Kidney tubule cell (primary cell): ENCODE data around the gene DPCD.

Experiments used
- DNase-seq: peaks from one replicate; pipeline ENCODE4 v3.0.0-alpha.2; 2018; ENCODE audit warnings: low spot score

The DPCD gene

DNA sequence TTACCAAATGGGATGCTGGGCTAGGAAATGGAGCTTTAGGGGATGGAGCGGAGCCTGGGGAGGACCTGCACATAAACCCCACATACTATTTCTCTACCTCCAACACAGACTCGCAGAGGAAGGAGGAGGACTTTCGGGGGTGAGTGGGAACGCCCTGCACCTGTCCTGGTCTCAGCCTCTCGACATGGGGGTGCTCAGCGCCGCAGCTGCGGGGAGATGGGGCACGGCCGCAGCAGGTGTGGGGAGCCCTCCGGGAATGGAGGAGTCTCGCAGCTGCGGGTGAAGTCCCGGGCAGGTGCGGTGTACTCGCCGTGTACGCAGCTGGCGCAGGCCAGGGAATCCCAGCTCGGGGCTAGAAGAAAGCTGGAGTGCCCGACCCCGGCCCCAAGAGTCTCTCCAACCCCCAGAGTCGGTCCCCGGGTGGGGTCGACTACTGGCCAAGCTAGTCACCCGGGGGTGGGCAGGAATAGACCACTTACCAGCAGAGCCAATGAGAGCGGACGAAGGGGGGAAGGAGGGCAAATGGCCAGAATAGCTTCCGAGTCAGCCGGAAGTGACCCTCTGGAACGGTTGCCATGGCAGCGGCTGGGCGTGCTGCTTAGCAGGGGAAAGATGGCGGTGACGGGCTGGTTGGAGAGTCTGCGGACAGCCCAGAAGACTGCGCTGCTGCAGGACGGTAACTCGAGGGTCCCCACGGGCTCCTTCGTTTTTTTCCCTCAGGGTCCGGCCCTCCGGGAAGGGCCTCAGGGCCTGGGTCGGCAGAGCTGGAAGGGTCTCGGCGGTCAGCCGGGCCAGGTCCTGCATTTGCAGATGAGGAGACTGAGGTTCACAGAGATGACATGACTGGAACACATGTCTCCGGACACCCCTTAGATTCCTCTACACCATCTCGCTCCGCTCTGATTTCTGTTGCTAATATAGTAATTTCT lies at the start of gene DPCD, which contains the start of gene POLL:
Gene DPCD, plus strand, starts transcription at position 597 of the 929 bp plus-strand sequence. Its CDS starts 16 bp downstream, at position 613.
Gene POLL, minus strand, starts transcription at position 533 of the 929 bp plus-strand sequence. CDS start 897 bp downstream, outside the sequence.
- peak; percentile 93 for DNase-seq

DNA sequence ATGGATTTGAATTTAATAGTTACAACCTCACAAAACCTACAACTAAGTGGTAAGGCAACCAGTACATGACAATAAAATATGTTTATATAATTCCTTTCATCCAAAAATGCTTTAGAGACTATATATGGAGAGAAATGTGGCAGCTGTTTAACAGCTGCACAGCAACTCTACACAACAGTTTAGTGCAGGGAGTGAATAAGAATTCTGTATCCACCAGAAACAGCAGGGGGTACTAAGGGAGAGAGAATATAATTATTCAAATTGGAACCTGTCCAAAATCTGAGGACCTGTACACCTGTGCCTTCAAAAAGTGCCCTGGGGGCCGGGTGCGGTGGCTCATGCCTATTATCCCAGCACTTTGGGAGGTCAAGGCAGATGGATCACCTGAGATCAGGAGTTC lies 49.7 kb upstream of the DPCD start:
- no peak for DNase-seq

DNA sequence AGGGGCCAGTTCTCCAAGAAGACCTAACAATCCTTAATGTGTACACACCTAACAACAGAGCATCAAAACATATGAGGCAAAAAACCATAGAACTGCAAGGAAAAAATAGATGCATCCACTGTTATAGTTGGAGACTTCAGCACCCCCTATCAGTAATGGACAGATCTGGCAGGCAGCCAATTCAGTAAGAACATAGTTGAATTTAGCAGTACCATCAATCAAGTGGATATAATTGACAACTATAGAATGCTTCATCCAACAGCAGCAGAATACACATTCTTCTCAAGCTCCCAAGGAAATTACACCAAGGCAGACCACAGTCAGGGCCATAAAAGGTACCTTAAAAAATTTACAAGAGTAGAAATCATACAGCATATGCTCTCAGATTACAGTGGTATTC lies 42.2 kb upstream of the DPCD start:
- DNase-seq: no peak

DNA sequence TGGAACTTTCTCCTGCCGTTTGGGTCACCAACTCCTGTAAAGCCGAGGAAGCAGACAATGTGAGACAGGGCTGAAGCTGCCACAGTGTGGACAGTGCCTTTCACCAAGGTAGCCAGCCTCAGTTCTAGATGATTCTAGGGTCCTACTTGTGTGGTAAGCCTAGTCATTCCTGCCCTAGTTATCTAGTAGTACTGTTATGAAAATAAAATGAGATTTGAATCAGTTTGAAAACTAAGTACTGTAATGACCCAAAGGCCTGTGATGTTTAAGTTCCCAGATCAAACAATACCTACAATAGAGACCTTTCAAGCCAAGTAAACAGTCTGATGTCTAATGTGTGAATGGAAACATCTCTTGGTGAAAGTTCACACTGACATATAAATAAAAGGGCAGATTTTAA lies 37.2 kb upstream of the DPCD start:
- no peak for DNase-seq

DNA sequence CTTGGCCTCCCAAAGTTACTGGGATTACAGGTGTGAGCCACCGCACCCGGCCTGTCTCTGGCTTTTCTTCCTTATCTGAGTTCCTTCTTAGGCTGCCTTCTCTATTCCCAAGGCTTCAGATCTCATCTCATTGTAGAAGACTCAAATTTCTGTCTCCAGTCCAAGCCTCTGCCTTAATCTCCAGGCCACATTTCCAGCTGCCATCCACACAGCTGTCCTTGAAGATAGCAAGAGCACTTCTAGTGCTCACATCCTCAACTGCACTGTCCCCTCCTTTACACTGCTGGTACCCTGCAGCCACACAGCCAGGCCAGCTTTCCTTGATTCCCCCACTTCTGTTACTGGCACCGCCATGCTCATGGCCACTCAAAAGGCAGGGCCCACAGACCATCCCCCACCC lies 35.7 kb upstream of the DPCD start:
- no peak for DNase-seq

DNA sequence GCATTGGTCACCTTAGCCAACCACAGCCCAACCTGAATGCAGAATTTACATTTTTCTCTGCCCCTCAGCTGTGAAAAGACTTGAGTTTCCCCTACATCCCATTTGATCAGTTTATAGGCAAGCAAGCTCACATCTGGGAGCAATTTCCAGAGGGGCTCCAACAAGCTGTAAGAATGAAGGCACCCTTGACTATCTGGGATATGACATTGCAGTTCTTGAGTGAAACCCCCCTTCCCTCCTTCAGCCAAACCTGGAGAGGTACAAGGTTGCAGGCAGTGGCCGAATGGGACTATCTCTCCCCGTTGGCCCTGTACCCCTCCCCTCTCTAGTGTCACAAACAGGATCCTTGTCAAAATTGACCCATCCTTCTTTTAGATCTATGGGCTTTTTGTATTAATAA lies 30.6 kb upstream of the DPCD start:
- no peak for DNase-seq

DNA sequence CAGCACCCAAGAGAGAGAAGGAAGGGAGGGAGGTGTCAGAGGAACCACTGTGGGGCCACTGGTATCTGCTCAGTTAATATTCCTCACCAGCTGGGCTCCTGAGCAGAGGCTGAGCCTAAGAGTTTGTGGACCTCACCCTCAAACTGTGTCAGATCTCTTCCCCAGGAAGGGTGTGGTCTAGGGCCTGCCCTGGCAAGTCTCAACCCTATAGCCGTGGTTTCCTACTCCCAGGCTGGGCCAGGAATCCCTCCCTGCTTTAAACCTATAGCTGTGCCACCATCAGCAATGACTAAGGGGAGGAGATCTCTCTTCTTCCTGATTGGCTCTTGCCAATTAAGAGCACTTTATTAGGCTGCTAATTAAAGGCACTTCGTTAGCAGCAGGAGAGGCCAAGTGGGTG lies 29.9 kb upstream of the DPCD start:
- no peak for DNase-seq

DNA sequence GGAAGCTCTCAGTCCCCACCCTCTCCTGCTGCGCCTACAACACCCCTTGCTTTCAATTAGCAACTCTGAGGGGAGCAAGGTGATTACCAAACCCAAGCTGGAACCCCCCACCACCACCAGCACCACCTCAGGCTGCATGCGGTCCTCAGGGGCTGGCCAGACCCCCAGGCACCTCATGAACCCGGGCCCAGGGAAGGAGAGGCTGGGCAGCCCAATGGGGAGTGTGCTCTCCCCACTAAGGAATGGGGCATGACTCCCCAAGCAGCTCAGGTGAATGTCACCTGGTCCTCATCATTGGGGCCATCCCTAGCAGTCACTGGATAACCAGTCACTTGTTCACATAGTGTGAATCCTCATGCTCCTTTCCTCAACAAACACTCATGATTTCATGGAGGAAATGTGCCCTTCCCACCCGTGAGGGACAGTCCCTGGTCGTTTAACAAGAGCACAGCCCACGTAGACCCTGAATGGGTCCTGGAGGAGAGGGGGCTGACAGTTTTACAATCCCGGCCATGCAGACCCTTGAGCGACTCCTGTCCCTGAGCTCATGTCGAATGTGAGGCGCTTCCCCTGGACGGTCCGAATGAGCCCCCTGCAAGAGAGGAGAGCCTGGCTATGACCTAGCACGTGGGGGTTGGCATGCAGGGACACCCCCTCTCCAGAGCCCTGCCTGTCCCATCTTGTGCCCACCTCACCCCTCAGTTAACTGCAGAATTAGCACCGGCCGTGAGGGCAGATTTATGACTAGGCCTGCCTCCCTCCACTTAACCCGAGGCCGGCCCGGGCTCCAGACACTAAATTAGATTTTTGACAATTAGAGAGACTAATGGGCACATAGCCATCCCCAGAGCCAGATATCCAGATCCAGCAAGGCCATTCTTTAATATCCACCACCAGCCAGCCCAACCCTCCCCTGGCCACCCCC lies 29.2 kb upstream of the DPCD start:
- no peak for DNase-seq

DNA sequence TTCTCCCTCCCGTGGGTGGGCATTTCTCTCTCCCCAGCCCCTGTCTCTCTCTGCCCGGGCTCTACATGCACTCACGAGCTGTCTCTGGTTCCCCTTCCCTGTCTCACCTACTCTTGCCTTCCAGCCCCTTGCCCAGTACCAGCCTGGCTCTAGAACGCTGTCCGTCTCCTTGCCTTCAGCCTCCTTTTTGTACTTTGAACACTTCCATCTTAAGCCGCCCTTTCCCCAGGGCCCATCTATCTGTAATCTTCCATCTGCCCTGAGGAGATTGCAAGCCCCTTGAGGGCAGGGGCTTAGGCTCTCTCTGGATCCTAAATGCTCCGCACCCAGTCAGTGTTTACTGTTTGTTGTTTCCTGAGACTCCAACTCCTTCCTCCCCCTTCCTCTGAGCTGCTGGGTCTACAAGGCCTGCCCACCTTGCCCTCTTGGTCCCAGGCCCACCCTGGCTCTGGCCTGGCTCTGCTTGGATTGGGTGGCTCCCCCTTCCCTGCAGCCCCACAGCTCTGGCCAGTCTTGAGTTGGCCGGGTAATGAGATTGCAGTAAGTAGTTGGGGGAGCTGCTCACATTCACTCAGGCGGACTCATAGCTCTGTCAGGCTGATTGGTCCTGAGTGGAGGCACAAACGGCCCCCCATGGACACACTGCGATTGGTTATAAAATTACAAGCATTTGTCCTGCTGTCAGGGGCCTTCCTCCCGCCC lies 28.4 kb upstream of the DPCD start:
- DNase-seq: no peak

DNA sequence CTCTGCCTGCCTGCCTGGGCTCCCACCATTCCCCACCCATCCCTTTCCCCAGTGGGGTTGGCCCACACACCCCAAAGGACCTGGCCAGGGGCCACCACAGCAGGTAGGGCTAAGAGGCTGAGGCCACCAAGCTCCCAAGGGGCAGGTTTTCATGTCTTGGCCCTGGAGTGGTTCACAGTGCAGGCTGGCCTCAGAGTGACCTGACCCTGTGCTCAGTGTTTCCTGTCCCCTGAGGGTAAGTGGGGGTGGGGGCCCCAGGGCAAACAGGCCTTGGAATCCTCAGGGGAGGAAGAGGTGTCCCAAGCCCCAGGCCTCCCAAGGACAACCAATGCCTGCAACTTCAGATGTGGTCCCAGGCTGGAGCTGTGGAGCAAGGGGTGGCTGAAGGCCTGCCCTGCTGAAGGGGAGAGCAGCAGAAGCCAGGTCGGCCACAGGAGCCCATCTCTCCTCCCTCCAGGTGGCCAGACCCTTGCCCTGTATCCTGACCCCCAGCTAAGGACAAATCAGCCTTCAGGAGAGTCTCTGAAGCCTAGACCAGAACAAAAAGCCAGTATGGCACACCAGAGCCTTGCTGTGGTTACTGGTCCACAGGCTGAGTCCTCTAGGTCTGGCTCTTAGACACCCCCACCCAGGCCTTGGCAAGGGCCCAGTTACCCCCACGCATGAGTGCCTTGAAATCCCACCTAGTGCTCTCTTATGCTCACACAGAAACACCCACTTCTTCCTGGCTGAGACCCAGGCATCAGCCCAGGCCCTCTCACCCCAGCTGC lies 27.6 kb upstream of the DPCD start:
- no peak for DNase-seq

DNA sequence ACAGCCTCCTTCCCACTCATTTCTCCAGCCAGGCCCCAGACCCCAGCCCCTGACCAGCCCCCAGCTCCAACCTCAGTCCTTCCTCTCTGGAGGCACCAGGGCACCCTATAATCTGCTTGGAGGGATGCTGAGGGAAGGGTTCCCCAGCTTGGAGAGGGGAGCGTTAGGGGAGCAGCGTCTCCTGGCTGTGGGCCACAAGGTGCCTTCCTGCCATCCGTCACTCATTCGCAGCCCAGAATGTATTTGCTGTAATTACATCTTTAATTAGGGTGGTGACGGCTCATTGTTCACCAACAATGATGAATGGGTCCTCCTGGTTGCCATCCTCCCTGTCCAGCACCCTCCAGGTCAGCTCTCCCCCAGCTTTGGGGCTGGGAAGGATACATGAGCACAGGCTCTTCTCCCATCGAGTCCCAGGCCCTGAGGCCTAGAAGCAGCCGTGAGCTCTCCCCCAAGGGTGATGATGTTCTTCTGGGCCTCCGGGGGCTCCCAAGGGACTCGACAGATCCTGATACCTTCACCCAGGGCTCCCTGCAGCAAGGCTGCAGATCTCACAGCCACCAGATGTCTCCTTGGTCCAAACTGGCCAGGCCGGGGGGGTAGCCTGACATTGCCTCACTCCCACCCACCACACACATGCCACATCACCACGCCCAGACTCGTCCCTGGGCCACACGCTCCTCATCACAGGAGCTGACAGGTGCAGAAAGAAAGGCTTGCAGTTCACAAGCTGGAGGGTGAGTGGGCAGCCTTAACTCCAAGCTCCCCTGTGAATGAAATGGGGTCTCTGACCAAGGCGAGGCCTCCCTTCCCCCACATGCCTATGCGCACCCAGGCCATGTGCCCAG lies 26.8 kb upstream of the DPCD start:
- no peak for DNase-seq

DNA sequence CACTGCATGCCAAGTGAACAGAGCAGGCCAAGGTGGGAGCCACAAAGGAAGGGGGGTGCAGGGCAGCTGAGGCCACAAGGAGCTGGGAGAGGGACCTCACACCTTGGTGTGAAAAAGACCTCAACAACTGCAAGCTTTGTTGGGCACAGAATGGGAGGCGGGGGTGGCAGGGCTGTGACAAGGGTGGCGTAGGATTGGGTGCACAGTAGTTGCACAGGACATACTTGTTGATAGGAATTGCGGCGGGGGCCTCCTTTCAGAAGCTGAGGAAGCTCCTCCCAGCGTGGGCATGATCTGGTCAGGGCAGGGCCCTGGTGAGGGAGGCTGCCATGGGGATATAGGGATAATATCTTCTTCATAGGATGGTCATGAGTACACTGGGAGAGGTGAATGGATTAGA lies 25.9 kb upstream of the DPCD start:
- DNase-seq: no peak

DNA sequence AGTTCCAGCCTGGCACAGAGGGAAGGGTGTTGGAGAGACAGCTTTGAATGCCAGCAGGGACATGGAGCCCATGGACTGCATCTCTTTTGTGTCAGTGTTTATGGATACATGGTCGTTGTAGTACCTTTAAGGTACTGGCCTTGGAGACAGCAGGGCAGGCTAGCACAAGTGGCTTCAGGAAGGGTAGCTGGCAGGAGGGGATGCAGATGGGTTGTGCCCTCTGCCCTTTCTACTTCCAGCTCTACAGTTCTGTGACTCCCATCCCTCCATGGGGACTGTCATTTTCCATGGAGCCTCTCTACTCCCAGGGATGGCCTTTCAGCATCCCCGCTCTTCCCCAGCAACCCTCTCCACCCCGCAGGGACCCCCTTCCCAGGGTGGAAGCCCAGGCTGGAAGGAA lies 25.1 kb upstream of the DPCD start:
- no peak for DNase-seq

DNA sequence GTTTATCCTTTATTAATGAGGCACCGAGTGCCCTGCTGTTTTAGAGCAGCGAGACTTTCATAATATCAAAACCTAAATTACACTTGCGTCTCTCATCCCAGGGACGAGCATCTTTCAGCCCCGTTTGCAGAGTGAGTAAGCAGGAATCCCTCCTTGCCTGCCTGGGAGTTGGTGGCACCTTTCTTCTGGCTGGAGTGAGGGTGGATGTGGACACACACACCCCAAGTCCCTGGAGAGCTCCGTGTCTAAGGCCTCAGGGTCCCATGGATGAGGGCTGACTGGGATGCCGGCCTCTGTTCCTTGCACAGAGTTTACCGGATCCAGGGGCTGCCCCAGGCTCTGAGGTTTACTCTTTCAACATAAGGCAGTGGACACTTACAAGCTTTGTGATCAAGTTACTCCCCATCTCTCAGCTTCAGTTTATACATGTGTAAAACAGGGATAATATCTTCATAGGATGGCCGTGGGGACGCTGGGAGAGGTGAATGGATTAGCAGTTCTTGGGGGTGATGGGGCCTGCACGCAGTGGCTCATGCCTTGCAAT lies 24.6 kb upstream of the DPCD start:
- DNase-seq: no peak

DNA sequence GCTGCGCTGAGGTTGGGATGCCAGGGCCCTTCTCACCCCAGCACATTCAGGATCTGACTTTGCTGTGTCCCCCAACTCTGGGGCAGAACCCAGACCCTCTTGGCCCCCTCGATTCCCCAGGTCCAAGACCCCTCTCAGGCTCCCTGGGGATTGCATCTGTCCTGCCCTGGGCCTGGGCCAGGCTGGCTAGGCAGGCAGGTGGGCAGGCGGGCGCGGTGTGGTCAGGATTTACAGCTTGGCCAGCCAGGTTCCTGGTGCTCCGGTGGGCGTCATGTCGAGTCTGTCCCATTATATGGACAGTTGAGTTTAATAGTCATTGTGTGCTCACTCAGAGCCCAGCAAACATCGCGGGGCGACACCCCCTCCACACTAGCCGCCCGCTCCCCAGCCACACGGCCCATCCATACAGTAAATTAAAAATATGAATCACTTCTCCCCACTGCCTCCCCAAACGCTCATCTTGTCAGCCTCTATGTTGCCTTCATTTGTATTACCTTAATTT lies 23.6 kb upstream of the DPCD start:
- DNase-seq: no peak

DNA sequence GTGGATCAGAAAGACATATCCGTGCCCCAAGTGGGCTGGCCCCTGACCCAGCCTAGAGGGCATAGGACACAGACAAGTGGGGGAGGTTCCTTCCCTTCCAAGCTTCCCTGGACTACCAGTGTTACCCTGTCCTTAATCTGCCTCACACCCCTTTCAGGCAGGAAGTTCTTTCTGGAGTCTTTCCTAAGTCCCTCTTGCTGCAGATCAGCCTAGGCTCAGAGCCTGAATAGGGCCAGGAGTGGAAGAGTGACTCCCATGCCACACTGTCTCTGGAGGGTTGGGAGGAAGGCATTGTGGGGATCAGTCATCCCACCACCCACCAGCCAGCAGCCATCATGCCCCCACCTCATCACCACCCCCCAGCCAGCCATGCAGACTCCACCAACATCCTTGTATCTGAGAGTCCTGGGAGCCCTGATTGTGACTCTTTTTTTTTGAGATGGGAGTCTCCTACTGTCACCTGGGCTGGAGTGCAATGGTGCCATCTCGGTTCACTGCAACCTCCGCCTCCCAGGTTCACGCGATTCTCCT lies 22.7 kb upstream of the DPCD start:
- no peak for DNase-seq

DNA sequence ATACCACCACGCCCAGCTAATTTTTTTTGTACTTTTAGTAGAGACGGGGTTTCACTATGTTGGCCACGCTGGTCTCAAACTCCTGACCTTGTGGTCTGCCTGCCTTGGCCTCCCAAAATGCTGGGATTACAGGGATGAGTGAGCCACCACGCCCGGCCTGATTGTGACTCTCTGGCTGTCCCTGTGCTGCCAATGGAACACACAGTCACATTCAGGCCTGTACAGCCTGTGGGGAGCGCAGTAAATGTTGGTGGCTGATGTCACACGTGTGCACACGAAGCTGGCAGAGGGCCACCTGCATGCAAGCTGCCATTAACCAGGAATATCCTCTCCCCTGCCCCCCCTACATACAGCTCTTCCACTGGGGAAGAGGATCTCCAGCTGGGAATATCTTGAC lies 22.2 kb upstream of the DPCD start:
- no peak for DNase-seq

DNA sequence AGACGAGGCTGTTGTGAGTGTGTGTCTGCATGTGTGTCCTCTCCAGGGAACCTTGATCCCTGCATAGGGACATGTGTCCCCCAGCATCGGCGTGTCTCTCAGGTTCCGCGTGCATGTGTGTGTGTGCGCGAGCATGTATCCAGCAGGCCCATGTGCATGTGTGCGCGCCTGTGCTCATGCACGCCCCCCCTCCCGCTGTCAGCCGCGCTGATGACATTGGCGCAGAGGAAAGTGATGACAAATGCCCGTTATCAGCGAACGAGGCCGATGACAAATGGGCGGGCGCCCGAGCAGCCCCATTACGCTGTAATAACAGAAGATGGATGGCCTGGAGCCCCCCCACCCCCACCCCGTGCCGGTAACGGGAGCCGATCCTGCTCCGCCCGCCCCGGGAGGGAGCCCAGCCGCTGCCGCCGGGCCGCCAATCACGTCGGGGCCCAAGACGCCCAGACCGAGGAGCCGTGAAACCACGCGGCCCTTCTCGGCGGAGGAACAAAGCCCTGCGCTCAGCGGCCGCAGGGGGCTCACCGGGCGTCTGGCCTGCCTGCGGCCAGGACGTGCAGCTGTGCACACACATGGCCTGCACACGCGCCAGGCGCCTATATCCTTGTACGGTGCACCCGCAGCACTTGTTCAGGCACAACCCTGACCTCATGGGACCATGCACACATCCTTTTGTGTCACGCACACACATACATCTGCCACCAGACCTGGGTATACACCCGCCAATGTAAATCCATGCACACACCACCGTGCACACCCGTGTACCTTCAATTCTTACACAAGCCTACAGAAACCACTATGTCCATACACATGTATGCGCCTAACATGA lies 21.6 kb upstream of the DPCD start:
- DNase-seq: no peak
